CD4-positive, alpha-beta T cell treated with Interleukin-2 at 100 ng/mL for 4 hours (primary cell): ENCODE data around the gene PITPNB.

Experiments used
- DNase-seq: peaks from one replicate; pipeline ENCODE4 v3.0.0-alpha.2; 2020; ENCODE audit warnings: low spot score

The PITPNB gene

DNA sequence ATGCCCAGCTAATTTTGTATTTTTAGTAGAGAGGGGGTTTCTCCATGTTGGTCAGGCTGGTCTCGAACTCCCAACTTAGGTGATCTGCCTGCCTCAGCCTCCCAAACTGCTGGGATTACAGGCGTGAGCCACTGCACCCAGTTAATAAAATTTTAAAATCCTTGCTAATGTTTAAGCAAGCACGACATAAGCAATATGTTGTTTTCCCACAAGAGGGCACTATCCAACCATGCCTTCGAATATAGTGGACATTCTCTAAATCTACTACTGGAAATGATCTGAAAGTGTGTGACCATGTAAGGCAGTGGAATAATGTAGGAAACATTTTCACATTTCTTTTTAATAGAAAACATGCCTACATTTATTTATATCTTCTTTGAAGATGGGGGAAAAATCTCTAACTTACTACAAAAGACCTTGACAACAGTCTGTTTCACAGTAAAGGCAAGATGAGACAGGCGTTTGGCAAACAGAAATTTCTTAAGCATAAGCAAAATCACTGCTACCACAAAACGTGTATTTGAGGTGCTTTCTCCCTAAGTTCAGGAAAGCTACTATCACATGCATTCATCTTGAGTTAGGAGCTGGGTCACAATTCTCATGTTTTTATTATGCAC, 38.2 kb downstream of the PITPNB start:
- peak; percentile 56 for DNase-seq

DNA sequence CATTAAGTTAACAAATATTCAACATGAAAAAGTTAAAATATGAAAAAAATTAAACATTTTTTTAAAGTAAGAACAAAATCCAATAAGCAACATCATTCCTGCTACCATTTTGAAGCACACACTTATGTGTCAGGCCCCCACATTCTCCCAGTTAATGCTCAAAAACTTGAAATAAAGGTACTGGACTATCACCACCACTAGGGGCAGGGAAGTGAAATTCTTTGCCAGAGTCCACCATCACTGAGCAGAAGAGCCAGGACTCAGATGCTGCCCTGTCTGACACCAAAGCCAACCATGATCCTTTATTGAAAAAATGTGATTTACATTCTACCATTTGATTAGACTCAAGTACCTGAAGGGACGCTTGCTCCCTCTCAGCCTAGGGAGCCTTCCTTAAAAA, 39.1 kb downstream of the PITPNB start:
- peak; percentile 18 for DNase-seq

DNA sequence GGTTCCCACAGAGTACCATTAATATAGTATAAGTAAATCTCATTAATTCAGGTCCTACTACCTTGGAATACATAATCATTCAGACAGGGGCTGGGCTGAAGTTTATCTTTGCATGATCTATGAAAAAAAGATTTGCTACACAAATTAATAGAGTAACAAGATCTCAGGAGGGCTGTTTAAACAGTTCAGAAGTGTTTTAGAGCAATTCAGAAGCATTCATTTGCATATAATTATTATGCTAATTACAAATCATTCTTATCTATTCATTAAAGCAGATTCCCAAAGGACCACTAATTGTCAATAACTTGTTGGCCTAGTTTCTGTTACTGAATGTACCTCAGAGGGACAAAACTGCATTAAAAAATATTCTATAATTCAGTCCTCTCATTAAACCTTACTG, 40.5 kb downstream of the PITPNB start:
- no peak for DNase-seq

DNA sequence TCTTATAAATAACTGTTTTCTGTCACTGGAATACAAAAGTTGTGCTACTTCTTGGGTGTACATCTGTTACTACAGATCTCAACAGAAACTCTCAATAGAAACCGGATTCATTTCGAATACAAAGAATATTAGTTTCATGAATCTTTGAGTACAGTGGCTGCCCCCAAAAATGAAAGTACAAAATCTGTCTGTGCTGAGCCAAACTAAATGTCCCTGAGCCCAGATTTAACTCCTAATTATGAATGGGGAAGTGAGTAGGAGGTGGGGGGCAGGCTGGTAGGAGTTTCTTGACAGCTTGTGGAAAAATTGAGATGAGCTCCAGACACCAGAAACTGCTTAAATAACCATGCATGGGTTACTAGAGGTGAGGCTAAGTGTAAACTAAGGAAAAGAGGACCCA, 41.6 kb downstream of the PITPNB start:
- DNase-seq = no peak

DNA sequence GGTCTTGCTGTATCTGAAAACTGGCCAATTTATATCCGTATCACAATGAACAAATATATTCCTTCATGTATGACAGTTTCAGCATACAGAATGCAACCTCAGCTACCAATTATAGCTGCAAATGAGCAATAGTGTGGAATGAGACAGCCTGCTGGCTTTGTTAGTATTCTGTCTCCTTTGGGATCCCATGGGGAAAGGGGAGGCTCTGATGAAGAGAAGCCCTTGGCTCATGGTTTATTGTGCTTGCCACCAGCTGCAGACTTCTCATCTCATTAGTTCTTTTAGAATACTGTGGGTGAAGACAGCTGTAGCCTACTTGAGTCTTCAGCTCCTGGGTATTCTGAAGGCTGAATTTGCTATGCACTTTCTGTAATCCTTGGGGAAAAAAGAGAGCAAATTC, 42.4 kb downstream of the PITPNB start:
- no peak for DNase-seq

DNA sequence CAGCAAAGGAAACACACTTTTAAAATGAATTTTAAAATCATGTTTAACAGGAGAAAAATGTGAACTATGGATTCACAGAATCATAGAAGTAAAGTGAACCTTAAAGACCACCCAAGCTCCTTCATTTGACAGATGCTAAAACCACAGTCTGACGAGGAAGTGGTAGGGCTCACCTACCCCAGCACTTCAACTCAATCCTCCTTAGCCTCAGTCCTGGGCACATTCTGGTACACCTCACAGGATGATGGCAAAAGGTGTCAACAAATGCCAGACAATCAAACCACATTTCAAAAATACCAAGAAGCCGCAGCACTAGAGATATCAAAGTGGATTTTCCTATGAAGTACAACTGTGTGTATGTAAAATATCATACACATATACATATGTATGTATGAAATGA, 43.1 kb downstream of the PITPNB start:
- DNase-seq = peak; percentile 44

DNA sequence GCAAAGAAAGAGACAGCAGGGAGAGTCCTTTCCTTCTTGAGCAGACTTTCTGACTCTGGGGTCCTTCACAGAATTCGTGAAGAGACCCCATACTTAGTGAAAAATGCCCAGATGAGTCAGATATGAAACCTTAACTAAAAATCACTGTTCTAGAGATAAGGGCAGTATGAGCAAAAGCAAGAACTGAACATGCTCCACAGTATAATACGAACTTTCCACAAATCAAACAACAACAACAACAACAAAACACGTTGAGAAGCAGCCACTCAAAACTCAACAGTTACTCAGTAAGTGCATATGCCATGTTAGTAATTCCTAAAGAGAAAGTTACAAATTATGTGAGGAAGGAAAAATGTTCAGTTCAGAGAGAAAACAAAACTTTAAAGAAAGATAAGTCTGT, 44.3 kb downstream of the PITPNB start:
- no peak for DNase-seq

DNA sequence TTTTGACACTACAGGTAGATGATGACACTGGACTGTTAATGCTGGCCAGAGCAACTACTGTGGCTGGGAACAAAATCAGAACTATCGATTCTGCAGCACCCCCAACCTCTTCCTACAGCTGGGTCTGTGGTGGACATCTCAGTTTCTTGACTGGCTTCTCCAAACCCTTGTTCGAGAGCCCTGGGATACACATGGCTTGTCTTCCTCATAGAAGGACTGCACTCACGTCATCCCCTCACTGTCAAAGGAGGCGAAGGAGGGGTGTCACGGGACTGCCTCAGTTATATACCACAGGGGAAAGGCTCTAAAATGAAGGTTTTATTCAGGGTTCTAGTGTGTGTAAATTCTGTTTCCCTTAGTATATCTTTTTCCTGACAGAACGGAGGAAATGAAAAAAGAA, 44.9 kb downstream of the PITPNB start:
- DNase-seq = no peak

DNA sequence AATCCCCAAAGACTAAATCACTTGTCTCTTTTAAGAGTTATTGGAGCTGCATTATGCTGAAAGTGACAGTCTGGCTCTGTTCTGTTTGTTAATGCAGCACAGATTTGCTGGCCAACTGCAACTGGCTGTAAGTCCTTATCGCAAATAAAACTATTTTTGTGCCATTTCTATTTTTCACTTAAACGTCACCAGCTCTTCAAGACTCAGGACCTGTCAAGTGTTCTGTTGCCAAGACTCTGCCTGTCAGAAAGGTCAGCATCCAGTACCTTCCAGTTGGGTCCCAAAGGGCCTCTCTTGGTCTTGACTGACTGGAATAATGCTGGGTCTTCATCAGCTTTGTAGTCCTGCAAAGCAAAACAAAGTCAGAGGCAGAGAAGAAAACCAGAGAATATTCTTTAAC, 45.6 kb downstream of the PITPNB start:
- DNase-seq = no peak

DNA sequence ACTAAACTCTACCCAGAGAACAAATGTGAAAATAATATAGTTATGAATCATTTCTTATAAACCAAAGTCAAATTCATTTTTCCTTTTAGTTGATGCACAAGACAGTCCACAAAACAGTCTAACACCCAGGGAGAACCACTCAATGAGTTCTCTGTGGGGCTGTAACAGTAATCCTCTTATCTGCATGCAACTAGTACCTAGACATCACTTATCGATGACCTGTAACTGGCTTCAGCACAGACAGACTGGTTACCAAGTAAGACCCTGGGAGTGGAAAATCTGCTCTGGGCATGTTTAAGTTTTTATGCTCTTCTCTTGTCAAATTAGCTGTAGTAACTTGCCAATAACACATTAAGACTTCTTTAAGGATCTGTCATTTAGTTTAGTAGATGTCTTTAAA, 46.6 kb downstream of the PITPNB start:
- DNase-seq = no peak

DNA sequence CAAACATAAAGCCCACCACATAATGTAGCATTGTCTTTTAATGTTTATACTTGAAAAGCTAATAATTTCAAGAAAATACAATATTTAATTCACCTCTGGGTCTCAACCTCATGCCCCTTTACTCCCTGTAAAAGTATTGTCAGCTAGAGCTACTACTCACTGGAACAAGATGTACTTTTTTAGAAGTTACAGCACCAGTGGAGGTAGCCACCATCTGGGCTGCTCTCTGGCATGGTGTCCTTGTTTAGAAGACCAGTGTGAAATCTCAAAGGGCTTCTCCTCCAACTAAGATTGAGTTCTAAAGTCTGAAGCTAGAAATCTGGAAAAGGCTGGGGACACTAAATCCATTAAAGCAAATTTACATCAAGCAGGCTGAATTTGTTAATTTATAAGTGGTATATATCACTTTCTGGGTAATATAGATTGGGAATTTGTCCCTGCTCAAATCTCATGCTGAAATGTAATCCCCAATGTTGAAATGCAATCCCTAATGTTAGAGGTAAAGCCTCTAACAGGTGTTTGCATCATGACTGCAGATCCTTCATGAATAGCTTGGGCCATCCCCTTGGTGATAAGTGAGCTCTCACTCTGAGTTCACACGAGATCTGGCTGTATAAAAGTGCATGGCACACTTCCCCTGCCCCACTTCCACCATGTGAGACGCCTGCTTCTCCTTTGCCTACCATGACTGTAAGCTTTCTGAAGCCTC, 47.6 kb downstream of the PITPNB start:
- DNase-seq = no peak

DNA sequence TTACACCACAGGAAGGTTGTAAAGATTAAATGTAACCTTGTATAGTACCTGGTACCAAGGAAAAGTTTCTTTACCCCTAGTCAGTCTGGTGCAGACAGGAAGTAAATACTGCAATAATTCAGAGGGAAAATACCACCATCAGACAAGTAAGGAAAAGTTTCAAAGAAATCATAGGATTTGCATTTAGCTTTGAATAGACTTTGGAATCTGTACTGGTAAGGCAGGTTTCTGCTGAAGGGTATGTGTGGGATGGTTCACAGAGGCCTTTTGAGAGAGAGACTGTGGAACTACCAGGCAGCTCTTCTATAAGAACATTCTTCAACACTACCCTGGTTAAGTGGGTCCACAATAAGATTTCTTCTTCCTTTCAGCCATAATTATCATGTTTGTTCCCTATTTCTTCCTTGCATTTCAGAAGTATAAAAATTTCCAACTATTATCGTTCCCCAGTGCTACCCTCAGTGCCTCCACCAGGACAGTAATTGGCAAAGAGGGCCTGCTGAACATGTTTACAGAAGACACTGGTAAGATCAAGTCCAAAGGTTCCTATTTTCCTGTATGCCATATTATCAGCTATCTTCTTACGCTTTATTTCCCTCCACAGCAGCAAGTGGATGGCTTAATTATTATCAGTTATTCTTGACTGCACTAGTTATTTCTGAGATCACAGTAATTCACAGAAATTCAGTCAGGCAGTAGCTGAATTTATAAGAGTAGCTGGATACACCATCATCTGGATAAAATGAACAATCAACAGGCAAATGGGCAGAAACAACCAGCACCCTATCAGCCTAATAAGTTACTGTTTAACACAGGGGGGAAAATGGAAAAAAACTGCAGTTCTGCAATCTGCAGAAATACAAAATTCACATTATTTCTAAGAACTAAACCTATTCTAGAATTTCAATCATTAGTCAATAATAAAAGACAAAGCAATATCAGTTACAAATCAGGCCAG, 48.5 kb downstream of the PITPNB start:
- DNase-seq = no peak

DNA sequence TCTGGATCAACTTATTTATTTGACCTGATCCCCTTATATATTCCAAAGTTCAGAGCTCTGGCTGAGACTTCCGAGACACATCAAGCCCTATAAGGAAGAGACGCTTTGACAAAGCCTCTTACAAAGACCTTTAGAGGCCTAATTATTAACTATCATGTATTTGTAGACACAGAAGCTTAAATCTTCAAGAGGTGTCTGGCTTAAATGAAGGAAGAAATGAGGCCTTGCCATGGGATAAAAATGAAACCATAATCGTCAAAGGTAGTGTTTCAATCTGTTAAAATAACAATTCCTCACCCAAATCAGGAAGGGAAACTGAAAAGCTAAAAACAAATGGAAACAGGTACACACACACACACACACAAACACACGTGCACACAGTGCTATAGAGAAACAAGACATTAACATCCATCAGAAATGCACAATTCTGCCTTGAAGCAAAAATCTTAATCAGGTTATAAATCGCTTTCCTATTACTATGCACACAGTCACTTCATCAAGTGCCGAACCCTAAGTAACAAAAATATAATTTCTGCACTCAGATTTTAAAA, 50.2 kb downstream of the PITPNB start:
- no peak for DNase-seq

DNA sequence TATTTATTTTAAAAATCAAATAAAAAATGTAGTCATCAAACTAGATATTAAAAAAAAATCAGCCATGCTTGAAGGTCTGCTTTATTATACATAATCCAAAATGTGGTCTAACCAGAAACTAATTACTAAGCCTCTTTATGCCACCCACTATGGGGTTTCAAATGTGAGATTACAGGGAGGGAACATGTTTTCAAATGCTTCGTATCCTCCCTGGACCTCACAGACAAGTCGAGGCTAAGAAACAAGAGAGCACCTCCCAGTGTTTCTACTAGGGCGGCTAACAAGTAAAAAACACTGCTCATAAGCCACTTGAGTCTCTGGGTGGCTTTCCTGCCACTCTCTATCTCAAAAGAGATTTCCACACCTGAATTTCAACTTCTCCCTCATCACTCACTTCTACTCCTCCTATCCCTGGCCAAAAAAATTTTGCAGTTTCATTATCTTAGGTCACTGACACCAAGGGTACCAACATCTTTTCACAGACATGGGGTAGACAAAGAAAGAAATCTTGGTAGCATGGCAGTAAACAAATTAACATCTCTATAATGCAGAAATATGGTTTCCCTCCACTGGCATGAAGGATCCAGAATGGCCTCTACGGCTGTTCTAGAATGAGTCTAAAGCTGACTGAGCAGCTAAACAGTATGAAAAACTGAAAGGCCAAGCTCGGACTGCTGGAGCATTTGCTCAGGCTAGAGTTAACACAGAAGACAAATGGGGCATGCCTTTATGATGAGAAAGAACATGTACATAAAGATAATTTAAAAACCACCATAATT, 50.9 kb downstream of the PITPNB start:
- DNase-seq = no peak

DNA sequence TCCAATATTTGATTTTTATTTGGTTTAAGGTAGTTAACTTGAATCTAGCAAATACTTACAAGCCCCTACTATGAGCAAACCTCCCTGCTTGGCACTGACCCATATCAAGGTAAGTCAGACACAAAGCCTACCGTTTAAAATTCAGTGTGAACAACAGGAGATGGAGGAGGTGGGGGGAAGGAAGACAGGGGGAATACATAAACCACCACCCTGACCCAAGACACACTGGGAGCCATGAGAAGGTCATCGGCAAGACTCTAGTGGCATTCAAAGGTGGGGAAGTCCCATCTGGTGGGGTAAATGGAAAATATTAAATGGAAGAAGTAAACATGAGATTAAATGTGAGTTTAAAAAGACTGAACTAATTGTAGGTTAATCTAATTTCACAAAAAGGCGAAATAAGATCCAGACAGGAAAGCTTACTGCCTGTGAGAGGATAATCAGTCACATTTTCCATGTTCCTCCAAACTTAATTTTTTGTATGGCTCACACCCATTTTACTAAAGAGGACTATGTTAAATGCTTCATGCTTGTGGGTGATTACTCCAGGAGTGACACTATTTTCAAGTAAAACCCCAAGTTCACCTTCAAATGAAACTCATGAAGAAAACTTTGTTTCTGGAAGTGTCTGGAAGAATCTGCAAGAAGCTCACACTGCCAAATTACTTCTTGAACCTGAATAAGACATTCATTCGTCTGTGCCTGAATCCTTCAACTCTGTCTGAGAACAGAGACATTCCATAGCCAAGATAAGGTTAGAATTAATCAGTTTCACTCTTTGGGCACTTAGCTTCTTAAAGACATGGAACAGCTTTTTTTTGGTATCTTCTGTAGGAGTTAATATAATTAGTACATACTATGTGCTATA, 51.7 kb downstream of the PITPNB start:
- DNase-seq = no peak

DNA sequence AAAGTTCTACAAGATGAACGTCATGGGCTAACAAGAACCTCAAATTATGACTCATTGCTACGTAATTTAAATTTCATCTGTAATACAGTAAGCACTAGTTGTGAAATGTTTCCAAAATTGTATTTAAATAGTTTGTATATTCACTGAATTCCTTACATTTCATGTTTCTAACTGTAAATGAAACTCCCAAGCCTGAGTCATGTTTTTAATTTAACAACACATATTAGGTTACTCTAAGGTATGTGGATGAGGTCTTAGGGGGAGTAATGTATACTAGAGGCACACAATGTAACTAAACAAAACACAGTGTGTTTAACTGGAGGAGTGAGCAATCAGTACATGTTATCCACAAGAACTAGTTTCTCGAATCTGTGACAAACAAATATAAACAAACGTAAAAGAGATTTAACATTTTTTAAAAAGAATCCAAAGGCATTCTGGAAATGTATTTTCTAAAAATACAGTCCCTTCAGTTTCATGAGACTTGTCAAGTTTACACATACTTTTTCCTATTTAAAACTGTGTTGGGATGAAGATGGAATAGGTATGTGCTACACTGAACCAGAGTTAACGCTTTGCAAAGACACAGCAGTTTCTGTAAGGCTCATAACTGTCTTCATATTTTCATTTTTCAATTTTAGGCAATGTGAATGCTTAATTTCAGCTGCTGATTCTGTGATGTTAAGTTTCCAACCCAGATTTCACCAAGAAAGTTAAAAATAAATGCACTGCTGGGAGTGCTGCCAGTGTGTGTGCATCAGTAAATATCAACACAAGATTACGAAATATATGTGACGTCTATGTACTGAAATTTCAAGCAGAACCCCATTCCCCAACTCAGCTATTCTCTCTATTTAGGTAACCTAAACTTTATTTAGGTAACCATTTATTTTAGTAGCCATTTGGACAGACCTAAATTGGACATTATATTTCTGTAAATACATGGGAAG, 52.6 kb downstream of the PITPNB start:
- no peak for DNase-seq

DNA sequence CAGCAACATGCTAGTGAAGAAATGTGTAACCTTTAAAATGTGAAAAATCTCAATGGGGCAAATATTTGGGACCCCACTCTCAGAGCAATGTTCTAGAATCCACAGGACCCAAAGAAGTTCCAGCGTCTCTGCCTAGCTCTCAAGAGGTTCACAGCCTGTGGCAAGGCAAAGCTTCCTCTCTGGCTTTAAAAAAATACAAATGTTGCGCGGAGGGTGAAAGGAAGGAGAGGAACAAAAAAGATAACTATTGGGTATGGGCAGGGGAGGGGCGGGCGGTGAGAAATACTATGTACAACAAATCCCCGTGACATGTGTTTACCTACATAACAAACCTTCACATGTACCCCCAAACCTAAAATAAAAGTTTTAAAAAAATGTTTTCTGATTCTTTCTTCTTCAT, 53.6 kb downstream of the PITPNB start:
- DNase-seq = no peak

DNA sequence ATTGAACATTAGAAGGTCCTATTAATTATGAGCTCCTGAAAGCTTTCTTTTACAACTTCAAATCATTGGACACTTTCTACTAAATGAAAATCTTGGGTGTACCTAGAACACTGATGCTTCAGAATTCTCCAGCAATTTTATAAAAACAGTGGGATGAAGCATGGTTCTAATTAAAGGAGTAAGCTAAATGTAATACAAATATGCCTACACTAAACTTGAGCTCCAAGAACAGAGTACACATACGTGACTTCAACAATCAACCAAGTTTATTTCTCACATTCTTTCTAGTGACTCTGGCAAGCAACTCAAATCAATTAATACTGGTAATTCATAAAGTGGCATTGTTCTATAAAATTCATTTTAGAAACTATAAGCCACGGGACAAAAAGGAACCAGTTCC, 55.5 kb downstream of the PITPNB start:
- DNase-seq = no peak

DNA sequence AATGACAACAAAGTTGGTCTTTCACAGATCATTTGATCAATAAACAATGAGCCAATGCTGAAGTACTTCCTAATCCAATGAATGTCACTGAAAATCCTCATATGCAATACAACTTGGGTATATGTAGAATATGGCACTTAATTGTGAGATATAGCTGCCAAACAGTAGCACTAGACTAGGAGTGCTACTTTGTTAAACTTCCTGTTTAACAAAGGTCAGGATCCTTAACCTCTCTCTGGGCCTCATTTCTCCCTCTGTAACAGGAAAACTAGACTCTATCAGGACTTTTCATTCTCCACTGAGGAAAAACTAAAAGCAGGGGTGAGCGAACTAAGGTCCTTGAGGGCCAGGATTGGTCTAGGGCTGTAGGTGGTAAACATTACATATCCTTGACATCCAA, 56.1 kb downstream of the PITPNB start:
- no peak for DNase-seq

DNA sequence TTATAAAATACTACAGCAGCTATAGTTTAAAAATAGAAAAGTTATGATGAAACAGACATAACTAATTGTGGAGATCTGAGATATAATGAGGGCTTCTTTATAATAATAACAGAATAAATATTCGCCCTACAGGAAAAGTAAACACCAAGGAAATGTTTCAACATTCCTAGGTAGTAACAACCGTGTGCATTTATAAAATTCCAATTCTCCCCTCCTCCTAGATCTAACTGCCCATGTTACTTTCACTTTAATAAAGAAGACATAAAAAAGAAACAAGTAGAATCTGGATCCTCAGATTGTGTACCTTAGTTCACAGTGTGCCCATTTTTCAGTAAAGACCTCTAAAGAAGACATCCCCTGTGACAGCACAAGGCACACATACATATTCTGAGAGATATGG, 59.7 kb downstream of the PITPNB start:
- DNase-seq = no peak
